GM10266 (cell line): ENCODE measurements around the gene DOCK4.

Source experiments
- DNase-seq: peaks from one replicate; pipeline ENCODE4 v3.0.0; 2012; ENCODE audit errors: extremely low spot score
- TF ChIP-seq, protein P1 (sequence below): IDR thresholded peaks from 2 replicates; pipeline ENCODE4 v1.5.1; 2012; ENCODE audit warnings: mild to moderate bottlenecking, low read depth; ENCODE audit not compliant: control insufficient read depth, insufficient read depth; ENCODE audit errors: missing control alignments

The DOCK4 gene

DNA sequence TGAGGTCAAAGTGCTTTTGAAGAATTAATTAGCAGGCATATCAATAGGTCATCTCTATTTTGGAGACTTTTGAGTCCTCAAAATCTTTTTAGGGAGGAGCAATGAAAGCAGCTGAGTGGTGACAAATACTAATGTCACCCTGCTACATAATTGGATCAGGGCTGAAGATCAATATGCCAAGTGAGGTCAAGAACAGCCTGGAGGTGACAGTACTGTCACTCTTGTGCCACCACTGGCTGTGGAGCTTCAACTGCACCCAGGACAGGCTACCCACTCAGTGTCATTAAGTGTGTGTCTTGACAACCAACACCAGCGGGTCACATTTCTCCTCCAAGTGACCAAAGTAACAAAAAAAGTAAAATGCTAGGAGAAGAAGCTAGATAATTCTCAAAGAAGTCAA lies 167.8 kb downstream of the DOCK4 start:
- TF ChIP-seq, protein P1, sequence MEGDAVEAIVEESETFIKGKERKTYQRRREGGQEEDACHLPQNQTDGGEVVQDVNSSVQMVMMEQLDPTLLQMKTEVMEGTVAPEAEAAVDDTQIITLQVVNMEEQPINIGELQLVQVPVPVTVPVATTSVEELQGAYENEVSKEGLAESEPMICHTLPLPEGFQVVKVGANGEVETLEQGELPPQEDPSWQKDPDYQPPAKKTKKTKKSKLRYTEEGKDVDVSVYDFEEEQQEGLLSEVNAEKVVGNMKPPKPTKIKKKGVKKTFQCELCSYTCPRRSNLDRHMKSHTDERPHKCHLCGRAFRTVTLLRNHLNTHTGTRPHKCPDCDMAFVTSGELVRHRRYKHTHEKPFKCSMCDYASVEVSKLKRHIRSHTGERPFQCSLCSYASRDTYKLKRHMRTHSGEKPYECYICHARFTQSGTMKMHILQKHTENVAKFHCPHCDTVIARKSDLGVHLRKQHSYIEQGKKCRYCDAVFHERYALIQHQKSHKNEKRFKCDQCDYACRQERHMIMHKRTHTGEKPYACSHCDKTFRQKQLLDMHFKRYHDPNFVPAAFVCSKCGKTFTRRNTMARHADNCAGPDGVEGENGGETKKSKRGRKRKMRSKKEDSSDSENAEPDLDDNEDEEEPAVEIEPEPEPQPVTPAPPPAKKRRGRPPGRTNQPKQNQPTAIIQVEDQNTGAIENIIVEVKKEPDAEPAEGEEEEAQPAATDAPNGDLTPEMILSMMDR: no peak
- DNase-seq: no peak

DNA sequence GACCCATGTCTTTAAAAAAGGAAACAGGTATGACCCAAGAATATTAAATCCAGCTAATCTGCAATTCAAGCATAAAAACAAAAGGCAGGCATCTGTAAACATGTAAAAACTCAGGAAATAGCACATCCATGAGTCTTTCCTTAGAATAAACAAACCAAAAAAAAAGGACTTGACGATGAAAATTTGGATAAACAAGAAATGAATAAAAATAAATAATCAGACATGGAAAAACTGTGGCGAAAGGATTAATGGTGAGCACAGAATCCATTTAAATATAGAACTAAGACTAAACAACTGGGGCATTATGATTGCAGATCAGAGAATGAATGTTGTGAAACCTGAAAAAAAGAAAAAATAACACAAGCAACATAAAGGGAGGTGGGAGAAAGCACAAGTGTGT lies 170.1 kb downstream of the DOCK4 start:
- TF ChIP-seq, protein P1: no peak
- no peak for DNase-seq

DNA sequence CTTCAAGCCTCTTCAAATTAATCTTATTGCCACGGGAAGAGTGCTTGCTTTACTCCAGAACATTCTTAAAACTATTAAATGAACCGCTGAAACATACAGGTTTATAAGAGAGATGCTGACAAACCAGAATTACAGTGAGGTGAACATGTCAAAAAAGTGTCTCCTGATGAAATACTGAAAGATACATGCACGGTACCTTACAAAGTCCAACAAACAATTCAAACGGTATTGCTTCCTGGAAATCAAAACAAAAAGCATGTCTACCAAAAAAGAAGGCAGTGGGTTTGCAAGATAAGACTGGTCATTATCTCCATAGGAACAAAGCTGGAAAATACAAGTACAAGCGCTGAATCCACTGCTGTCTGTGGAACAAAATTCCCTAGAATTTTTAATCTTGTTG lies 174.5 kb downstream of the DOCK4 start:
- TF ChIP-seq, protein P1: no peak
- DNase-seq: no peak

DNA sequence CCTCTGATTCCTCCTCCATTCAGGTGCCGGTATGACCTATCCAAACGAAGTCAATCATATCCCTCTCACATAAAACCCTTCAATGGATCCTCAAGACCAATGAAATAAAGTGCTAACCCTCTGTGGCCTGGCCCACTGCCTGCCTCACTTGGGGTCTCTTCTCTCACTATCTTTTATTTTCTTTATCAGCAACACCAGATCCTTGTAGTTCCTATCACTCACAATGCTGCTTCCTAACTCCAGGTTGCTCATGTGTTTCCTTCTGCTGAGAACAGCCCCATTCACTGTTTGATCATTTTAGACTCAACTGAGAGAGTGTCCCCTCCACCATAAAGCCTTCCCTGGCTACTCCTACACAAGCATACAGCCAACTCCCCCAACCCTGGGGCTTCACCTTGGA lies 180.6 kb downstream of the DOCK4 start:
- DNase-seq: no peak
- TF ChIP-seq, protein P1: no peak

DNA sequence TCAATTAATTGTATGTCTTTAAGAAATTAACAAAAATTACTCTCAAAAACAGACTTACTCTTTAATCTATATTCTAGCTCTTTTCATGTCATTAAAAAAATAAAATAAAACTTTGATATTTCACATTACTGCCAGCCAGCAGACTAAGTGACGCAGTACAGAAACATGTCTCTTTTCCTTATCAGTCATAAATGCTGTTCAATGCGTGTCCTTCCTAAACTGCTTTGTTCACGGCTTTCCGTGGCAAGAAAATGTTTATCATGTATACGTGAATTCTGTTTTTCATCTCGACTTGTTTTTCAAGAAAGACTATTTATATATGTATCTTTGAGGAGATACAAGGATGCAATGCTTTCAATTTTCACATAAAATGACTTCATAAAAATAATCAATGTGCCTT lies 182.4 kb downstream of the DOCK4 start:
- no peak for DNase-seq
- TF ChIP-seq, protein P1: no peak

DNA sequence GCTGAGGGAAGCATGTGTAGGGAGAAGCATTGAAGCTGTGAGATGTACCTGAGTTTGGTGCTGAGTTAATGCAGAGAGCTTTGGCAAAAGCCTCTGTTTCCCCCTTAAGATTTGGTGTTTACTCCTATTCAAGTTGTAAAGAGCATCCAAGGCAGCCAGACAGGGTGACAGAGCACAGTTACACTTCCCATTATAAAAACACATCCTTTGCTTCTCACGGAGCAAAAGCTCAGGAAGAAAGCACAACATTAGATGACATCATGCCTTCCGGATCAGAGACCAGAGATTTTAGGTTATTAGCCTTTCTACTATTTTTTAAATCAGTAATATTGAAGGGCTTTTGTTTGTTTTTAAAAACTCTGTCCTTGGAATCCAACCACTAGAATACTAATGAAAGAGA lies 182.9 kb downstream of the DOCK4 start:
- TF ChIP-seq, protein P1: no peak
- DNase-seq: no peak

DNA sequence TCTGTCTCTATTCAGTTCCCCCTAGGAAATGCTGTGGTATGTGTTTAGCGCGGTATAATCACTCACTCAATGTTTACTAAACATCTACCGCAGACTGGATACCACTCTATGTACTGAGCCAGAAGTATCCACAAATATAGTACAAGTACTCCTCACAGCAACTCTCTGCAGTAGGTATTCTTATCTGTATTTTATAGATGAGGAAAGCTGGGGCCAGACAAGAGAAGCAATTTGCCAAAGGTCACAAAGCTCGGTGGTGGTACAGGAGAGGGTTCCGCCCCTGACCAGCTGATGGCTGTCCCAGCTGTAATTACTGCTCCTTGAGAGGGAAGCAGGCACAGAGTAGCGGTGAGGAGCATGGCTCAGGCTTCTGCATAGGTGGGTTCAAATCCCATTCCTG lies 184.1 kb downstream of the DOCK4 start:
- DNase-seq: no peak

More for the DNA sequence above, 184.1 kb downstream of the DOCK4 start:
- TF ChIP-seq, protein P1: no peak
